Smooth muscle cell of the brain vasculature (primary cell): Measurements from ENCODE around the gene C1orf174.

Experiments used
- DNase-seq: peaks from one replicate; pipeline ENCODE4 v3.0.0-alpha.2; 2012; ENCODE audit warnings: low read depth, low spot score

The C1orf174 gene

GRCh38 chr1:3910049-3910731 lies 10.1 kb upstream of the C1orf174 start:
- DNase-seq, result no peak

- no peak for DNase-seq
Observed at GRCh38 chr1:3909615-3910014, 9.5 kb upstream of the C1orf174 start.

GRCh38 chr1:3908886-3909517 lies 8.9 kb upstream of the C1orf174 start:
- DNase-seq, result no peak

DNA sequence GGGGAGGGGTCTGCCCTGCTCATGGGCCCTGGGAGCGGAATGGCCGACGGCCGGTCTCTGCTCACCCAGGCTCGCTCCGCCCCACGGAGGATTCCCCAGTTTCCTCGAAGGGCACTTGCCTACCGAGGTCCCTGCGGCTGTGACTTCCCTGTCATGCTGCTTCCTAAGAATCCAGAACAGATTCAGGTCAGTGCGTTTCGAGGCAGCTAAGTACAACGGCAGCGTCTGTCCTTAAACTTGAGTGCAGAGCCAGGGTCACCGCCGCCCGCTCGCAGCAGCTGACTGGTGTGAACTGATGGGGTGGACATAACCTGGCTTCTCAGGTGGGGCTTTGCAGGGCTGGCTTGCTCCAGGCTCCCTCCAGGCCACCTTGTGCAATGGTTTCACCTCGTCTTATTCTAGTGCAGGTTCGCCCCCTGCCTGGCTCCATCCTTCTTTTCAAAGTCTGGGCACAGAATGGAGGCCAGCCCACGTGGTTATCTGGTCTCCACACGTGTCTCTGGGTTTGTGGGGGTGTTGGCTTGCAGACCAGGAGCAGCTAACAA lies 7.6 kb upstream of the C1orf174 start:
- no peak for DNase-seq

DNA sequence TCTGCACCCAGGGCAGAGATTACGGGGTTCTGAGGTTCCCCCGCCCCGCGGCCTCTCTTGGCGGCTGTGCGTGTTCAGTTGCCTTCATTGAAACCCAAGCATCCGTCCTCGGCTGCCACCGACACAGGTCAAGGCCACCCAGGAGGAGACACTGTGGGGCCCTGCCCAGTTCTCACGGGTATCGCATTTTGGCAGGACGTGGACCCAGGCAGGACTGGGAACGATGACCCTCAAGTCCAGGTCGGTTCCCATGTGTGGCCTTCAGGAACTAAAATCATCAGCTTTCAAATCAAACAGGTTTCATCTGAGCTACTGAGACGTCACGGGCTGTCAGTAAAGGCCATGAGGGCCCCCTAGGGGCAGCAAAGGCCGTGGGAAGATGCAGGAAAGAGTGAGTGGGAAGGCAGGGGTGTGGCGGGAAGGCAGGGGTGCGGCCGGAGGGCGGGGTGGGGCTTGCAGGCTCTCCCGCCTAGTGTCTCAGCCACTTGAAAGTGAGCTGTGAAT lies 7.0 kb upstream of the C1orf174 start:
- DNase-seq, result no peak

GRCh38 chr1:3906672-3907020 lies 6.6 kb upstream of the C1orf174 start:
- no peak for DNase-seq

GRCh38 chr1:3905953-3906671 lies 6.0 kb upstream of the C1orf174 start:
- DNase-seq, result no peak

DNA sequence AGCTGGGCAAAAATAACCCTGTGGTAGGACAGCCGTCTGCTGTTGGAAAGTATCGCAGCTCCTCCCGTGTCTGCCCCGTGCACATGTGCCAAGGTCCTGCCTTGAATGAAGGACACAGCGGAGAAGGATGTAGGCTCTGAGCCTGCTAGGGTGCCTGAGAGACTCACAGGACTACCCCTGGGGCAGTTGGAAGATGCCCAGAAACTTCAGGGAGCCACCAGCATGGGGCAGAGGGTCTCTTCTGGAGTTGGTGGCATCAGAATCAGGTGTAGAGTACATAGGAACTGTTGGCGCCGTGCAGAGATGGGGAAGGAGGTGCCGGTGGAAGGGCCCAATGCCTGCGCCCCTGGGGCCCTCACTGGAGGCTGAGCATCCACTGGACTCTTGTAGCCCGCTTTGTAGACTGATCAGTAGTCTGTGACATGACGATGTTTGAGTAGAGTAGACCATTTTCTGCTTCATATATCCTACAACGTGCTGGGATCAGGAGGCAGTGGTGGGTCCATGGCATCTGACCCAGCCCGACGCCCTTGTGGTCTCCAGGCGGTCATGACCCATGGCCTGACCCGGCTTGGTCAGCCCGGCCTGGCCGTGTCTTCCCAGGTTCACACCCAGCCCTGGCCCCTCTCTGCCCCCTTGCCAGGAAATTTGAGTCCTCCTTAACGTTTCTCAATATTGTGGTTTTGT lies 5.3 kb upstream of the C1orf174 start:
- no peak for DNase-seq

- no peak for DNase-seq
Observed at GRCh38 chr1:3904843-3905185, 4.7 kb upstream of the C1orf174 start.

- DNase-seq, result no peak
Observed at GRCh38 chr1:3904006-3904842, 4.2 kb upstream of the C1orf174 start.

GRCh38 chr1:3903141-3904005 lies 3.3 kb upstream of the C1orf174 start:
- no peak for DNase-seq

DNA sequence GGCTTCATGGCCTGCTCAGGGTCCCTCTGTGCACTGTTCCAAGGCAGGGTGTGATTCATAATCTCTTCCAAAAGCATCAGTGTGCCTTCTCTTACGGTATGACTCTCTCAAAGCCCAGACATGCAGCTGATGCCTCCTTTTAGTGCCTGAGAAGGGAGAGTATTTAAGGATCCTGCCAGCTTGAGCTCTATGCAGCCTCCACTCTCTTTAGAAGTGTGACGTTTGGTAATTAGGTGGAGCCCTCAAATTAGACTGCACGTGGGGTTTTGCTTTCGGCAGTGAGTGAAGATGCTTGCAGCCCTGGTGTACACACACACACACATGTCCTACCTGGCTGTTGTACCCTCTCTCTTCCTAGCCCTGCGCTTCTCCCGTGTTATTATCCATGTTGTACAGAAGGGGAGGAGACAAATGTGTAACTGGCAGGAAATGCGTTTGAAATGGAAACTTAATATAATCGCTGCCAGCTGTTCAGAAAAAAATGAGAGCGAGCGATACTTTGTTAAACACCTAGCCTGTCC lies 2.6 kb upstream of the C1orf174 start:
- DNase-seq, result no peak

DNA sequence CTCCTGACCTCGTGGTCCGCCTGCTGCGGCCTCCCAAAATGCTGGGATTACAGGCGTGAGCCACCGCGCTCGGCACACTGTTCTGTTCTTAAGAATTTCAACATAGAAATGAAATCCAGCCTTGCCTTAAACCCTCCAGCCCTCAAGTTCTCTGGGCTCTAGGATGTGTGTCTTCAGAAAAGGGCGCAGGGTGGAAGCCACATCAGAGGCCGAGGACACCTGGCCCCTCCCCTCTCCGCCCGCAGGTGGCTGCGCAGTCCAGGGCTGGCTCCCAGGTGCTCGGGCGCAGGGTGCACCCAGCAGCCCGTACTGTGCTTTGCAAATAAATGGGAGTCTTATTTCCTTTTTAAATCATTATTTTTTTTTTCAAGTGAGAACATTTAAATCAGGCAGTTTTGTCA lies 2.0 kb upstream of the C1orf174 start:
- no peak for DNase-seq

DNA sequence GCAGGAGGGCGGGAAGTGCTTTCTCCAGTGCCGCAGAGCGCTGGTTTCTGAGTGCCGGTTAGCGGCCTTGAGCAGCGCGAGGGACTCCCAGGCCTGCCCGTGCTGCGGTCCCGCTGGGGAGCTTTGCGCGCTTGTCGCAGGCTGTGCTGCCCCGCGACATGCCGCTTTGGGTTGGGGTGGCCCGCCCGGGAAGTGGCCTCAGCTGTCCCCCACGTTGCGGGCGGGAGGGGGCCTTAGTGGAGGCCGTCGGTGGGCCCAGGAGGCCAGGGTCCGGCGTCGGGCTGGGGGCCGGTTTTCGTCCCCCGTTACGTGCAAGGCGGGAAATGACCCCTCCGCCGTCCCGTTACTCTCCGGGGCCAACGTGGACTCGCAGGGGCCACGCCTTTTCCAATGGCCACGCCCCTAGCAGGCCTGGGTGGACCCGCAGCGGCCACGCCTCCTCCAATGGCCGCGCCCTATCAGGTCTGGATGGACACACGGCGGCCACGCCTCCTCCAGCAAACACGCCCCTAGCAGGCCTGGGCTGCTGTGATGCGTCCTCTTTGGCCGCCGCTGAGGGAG lies 977 bp upstream of the C1orf174 start:
- peak; percentile 89 for DNase-seq

- no peak for DNase-seq
Observed at GRCh38 chr1:3899754-3900149, 320 bp downstream of the C1orf174 start.

DNA sequence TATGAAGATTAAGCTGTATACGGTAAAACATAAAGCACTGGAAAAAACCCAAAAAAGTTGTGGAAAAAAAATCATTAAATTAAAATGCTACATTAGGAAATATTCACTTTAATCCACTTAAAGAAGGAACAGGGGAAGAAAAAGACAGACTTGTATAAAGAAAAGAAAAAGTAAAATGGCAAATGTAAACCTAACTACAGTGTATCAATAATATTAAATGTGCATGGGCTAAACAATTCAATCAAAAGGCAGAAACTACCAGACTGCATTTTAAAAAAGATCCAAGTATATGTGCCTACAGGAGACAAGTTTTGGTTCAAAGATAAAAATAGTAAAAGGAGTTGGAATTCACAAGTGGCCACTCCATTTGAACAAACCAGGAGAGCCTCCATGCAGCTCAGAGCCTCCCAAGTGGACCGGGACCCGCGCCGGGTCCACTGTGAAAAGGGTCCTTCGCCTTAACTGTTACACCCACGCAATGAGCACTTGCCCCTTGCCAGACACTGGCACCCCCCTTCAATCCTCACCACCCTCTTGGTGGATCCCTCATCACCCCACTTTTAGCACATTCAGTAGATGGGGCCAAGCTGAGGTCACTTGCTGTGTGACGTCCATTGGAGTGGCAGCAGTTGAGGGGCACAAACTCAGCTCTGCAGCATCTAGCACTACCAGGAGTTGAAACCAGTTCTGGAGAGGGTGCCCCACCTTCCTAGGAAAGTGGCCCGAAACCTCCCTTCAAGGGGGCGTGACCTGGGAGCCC lies 898 bp downstream of the C1orf174 start:
- no peak for DNase-seq

DNA sequence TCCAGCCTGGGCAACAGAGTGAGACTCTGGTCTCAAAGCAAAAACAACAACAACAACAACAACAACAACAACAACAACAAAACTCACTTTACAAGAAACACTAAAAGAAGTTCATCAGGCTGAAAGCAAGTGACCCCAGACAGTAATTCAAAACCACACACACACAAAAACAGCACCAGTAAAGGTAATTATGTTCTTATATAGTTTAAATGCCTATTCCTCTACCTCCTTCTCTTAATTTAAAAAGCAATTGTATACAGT lies 1.7 kb downstream of the C1orf174 start:
- no peak for DNase-seq

GRCh38 chr1:3896396-3897000 lies 3.6 kb downstream of the C1orf174 start:
- no peak for DNase-seq

- no peak for DNase-seq
Observed at GRCh38 chr1:3895951-3896325, 4.1 kb downstream of the C1orf174 start.
